Measurements from ENCODE around the gene TSHR. TPM values are rescaled to one million over a fixed set of nuclear protein-coding genes. Genes with fewer than 3 reads are reported as not detected.
A peak's percentile ranks its signal among the peaks of the same experiment; 100 is the strongest.

Gene TSHR
- total RNA-seq, 1 experiment from 2014 or later: not detected

DNA sequence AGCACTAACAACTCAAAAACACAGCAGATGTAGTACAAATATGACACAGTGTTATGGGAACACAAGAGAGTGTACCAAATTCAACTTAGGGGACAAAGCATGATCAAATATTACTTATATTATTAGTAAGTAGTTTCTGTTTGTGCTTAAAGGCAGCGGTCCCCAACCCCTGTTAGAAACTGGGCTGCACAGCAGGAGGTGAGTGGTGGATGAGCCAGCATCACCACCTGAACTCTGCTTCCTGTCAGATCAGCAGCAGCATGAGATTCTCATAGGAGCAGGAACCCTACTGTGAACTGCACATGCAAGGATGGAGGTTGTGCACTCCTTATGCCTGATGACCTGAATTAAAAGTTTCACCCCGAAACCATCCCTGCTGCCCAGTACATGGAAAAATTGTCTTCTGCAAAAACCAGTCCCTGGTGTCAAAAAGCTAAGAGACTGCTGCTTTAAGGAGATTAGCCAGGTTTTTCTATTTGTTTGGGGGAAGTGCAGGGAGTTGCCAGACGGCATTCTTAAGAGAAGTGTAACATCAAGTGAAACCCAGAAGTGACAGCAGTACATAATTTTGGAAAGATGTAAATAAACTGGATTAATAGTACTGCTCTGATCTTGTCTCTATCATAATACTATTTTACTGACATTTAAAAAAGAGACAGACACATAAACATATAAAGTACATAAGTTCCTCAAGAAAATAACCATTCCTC, 238.7 kb downstream of the TSHR start:
- DNase-seq (peak; percentile 57), ATAC-seq (peak; percentile 97)
- Histone ChIP-seq H2AFZ (ENCODE audit: low read length) (no peak overlapping the region), H4K20me1 (ENCODE audit: low read length) (no peaks in the 10 kb centered on the region), H3K79me2 (ENCODE audit: low read length) (no peaks in the 10 kb centered on the region; the same call in 1 of the 2 replicates), H3K9ac (ENCODE audit: low read length) (no peak overlapping the region), H3K4me2 (ENCODE audit: low read length) (peak overlapping the region; percentile 53), H3K9me3 (ENCODE audit: low read length) (no peaks in the 10 kb centered on the region), H3K36me3 (ENCODE audit: low read depth, low read length) (peaks cover 27% of the 10 kb centered on the region), H3K9me2 (replicated peaks; ENCODE audit: low read length) (no peaks in the 10 kb centered on the region), H3F3A (ENCODE audit: low read length, unreplicated experiment) (no peaks in the 10 kb centered on the region), H3K4me3 (ENCODE audit: low read length) (no peak overlapping the region), H3K27me3 (ENCODE audit: low read length) (no peaks in the 10 kb centered on the region), H3K27ac (ENCODE audit: low read length) (peak overlapping the region; percentile 32), H3K4me1 (ENCODE audit: insufficient read depth, low read length) (peaks cover 14% of the 10 kb centered on the region)
- intact Hi-C loops (cut with micrococcal nuclease): no loop called here
- no TSS peak for BruUV-seq (replicated peaks)
- ChIA-PET CTCF (interaction anchor here (0.5 kb wide), 1 partner anchor 218 kb away, joined by 7 read pairs; no protein-coding TSS in a partner anchor), POLR2A (ENCODE audit: unreplicated experiment) (no interaction called here)
- TF ChIP-seq EZH2 (IDR thresholded peaks at IDR 0.05; ENCODE audit: low read length, unreplicated experiment) (no peak), EZH2phosphoT487 (IDR thresholded peaks at IDR 0.05; ENCODE audit: borderline replicate concordance, low read length) (no peak)
- TF ChIP-seq, protein P1, sequence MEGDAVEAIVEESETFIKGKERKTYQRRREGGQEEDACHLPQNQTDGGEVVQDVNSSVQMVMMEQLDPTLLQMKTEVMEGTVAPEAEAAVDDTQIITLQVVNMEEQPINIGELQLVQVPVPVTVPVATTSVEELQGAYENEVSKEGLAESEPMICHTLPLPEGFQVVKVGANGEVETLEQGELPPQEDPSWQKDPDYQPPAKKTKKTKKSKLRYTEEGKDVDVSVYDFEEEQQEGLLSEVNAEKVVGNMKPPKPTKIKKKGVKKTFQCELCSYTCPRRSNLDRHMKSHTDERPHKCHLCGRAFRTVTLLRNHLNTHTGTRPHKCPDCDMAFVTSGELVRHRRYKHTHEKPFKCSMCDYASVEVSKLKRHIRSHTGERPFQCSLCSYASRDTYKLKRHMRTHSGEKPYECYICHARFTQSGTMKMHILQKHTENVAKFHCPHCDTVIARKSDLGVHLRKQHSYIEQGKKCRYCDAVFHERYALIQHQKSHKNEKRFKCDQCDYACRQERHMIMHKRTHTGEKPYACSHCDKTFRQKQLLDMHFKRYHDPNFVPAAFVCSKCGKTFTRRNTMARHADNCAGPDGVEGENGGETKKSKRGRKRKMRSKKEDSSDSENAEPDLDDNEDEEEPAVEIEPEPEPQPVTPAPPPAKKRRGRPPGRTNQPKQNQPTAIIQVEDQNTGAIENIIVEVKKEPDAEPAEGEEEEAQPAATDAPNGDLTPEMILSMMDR (conservative IDR thresholded peaks at IDR 0.05; ENCODE audit: low read depth, low read length): no peak

Other genes with a start within 250 kb of the TSHR start
- 11.6 and 14.0 TPM in 2 replicates for gene CEP128, start 13.9 kb upstream of the TSHR start, total RNA-seq (2014; rRNA removed)